K562 (cell line): Measurements from ENCODE around the gene NOA1. TPM values are rescaled to one million over a fixed set of nuclear protein-coding genes. Genes with fewer than 3 reads are reported as not detected.

Source experiments
- ARHGAP35 ChIP-seq: fragments of 450-650 bp; IDR thresholded peaks from 2 replicates; pipeline ENCODE4 v1.6.1; 2018; ENCODE audit not compliant: partially characterized antibody
- COPS2 ChIP-seq: fragments of 450-650 bp; conservative IDR thresholded peaks from 2 replicates; pipeline ENCODE4 v1.6.1; 2016; ENCODE audit warnings: mild to moderate bottlenecking, moderate library complexity
- EGR1 ChIP-seq: fragments of 450-650 bp; conservative IDR thresholded peaks from 2 replicates; pipeline ENCODE4 v1.6.1; 2017; ENCODE audit warnings: mild to moderate bottlenecking
- ESRRA ChIP-seq: fragments of 450-650 bp; IDR thresholded peaks from 2 replicates; pipeline ENCODE4 v1.6.1; 2014; ENCODE audit warnings: low read depth, mild to moderate bottlenecking, moderate library complexity, borderline replicate concordance
- KAT7 ChIP-seq: sonication (generic); formaldehyde crosslinking; IDR thresholded peaks from 2 replicates; pipeline ENCODE4 v1.8.0; 2022; ENCODE audit warnings: missing genetic modification reagents, mild to moderate bottlenecking, borderline replicate concordance
- MNT ChIP-seq, 2 experiments: fragments of 450-650 bp; conservative IDR thresholded peaks; 2 replicates each; pipeline ENCODE4 v1.6.1; 2017; ENCODE audit warnings: mild to moderate bottlenecking in 2 of 2, moderate library complexity in 2 of 2
- MTA1 ChIP-seq: fragments of 450-650 bp; IDR thresholded peaks from 2 replicates; pipeline ENCODE4 v1.6.1; 2017; ENCODE audit warnings: borderline replicate concordance
- NR2C1 ChIP-seq, 2 experiments: fragments of 450-650 bp; IDR thresholded peaks; 2 replicates each; pipeline ENCODE4 v1.6.1; 2017; ENCODE audit warnings: mild to moderate bottlenecking in 2 of 2, antibody characterized with exemption in 1 of 2, inconsistent platforms in 1 of 2, missing compliant biosample characterization in 1 of 2, missing genetic modification characterization in 1 of 2
- NR2C2 ChIP-seq, 2 experiments: fragments of 200-800 bp in 1 of 2; sonication (Bioruptor generic) in 1 of 2; sonication (generic) in 1 of 2; formaldehyde crosslinking in 1 of 2; IDR thresholded peaks; 2 replicates each; pipeline versions ENCODE4 v1.6.1 to v1.8.0; 2016 to 2022; ENCODE audit warnings: mild to moderate bottlenecking in 1 of 2, missing compliant biosample characterization in 1 of 2, missing genetic modification characterization in 1 of 2, missing genetic modification reagents in 1 of 2
- SMARCA4 ChIP-seq: fragments of 450-650 bp; IDR thresholded peaks from 2 replicates; pipeline ENCODE4 v1.6.1; 2016
- TBL1XR1 ChIP-seq, 2 experiments: IDR thresholded peaks; 2 replicates each; pipeline ENCODE4 v1.6.1; 2012; ENCODE audit warnings: improper control_type of control experiment in 2 of 2, low read length in 2 of 2, mild to moderate bottlenecking in 1 of 2
- ZBTB11 ChIP-seq, 3 experiments: fragments of 200-800 bp in 1 of 3; fragments of 250-450 bp in 1 of 3; fragments of 450-650 bp in 1 of 3; sonication (Bioruptor Pico) in 1 of 3; sonication (Bioruptor generic) in 1 of 3; formaldehyde crosslinking in 1 of 3; IDR thresholded peaks; 2 replicates each; pipeline versions ENCODE4 v1.6.1 to v1.8.0; 2016 to 2022; ENCODE audit warnings: mild to moderate bottlenecking in 2 of 3, missing genetic modification characterization in 2 of 3, missing compliant biosample characterization in 1 of 3, moderate library complexity in 1 of 3
- polyA plus RNA-seq, 8 experiments: library from polyadenylated mRNA; depleted of rRNA in 4 of 8; stranded (reverse) in 5 of 8; unstranded in 3 of 8; fragments of >200 nt; fragmentation: Nextera tagmentation in 2 of 8; fragmentation: Illumina TruSeq in 1 of 8; extraction: Ambion mirVana in 2 of 8; extraction: Trizol in 1 of 8; gene quantifications; 2 replicates each; pipeline versions ENCODE4 v1.2.1 to v1.2.3, GENCODE V29; 2011 to 2014; ENCODE audit warnings: inconsistent platforms in 1 of 8, missing spikeins in 1 of 8
- total RNA-seq, 7 experiments: library from RNA; depleted of rRNA in 6 of 7; stranded (reverse); fragments of >200 nt in 6 of 7; fragmentation: Illumina TruSeq in 2 of 7; extraction: Trizol in 2 of 7; gene quantifications; 2 replicates each; pipeline versions ENCODE4 v1.2.1 to v1.2.3, GENCODE V29; 2011 to 2021; ENCODE audit warnings: low replicate concordance in 1 of 7
- TF ChIP-seq, protein P1 (sequence below): sonication (generic); formaldehyde crosslinking; IDR thresholded peaks from 2 replicates; pipeline ENCODE4 v1.8.1; 2023; ENCODE audit warnings: mild to moderate bottlenecking, missing genetic modification reagents
- TF ChIP-seq, protein P2 (sequence below): sonication (generic); formaldehyde crosslinking; IDR thresholded peaks from 2 replicates; pipeline ENCODE4 v1.8.0; 2023; ENCODE audit warnings: mild to moderate bottlenecking, missing genetic modification reagents
- TF ChIP-seq, protein P3 (sequence below): sonication (generic); formaldehyde crosslinking; IDR thresholded peaks from 2 replicates; pipeline ENCODE4 v1.9.0; 2022; ENCODE audit warnings: mild to moderate bottlenecking, missing genetic modification reagents

The NOA1 gene
- total and polyA plus RNA-seq, 9 of the 15 experiments (the other 6 are each of a cell fraction or from before 2014, with no cell fraction given) = 2.6 to 26.6 (median 16.7) TPM

- peak in 1 of 2 experiments; percentile 9; a peak in 2 of 4 replicates for TF ChIP-seq MNT (conservative IDR thresholded peaks at IDR 0.05)
- TF ChIP-seq MTA1 = peak; percentile 92; the same call in 1 of the 2 replicates
- TF ChIP-seq NR2C1 (IDR thresholded peaks at IDR 0.05) = peak; percentile 87
- peak; percentile 87 for TF ChIP-seq NR2C1 (tag; IDR thresholded peaks at IDR 0.05)
- TF ChIP-seq, protein P1, sequence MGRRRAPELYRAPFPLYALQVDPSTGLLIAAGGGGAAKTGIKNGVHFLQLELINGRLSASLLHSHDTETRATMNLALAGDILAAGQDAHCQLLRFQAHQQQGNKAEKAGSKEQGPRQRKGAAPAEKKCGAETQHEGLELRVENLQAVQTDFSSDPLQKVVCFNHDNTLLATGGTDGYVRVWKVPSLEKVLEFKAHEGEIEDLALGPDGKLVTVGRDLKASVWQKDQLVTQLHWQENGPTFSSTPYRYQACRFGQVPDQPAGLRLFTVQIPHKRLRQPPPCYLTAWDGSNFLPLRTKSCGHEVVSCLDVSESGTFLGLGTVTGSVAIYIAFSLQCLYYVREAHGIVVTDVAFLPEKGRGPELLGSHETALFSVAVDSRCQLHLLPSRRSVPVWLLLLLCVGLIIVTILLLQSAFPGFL (CRISPR knock-in tag) = no peak
- TF ChIP-seq, protein P2, sequence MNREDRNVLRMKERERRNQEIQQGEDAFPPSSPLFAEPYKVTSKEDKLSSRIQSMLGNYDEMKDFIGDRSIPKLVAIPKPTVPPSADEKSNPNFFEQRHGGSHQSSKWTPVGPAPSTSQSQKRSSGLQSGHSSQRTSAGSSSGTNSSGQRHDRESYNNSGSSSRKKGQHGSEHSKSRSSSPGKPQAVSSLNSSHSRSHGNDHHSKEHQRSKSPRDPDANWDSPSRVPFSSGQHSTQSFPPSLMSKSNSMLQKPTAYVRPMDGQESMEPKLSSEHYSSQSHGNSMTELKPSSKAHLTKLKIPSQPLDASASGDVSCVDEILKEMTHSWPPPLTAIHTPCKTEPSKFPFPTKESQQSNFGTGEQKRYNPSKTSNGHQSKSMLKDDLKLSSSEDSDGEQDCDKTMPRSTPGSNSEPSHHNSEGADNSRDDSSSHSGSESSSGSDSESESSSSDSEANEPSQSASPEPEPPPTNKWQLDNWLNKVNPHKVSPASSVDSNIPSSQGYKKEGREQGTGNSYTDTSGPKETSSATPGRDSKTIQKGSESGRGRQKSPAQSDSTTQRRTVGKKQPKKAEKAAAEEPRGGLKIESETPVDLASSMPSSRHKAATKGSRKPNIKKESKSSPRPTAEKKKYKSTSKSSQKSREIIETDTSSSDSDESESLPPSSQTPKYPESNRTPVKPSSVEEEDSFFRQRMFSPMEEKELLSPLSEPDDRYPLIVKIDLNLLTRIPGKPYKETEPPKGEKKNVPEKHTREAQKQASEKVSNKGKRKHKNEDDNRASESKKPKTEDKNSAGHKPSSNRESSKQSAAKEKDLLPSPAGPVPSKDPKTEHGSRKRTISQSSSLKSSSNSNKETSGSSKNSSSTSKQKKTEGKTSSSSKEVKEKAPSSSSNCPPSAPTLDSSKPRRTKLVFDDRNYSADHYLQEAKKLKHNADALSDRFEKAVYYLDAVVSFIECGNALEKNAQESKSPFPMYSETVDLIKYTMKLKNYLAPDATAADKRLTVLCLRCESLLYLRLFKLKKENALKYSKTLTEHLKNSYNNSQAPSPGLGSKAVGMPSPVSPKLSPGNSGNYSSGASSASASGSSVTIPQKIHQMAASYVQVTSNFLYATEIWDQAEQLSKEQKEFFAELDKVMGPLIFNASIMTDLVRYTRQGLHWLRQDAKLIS = 0 out of 2 replicates have a peak, but pooled peaks have one; percentile 39
- peak in 1 of 3 experiments; percentile 53; a peak in 2 of 6 replicates for TF ChIP-seq ZBTB11 (CRISPR knock-in tag; IDR thresholded peaks at IDR 0.05)
- TF ChIP-seq NR2C2 (CRISPR knock-in tag; IDR thresholded peaks at IDR 0.05) = peak; percentile 61; the same call in 1 of the 2 replicates
- peak; percentile 95 for TF ChIP-seq NR2C2 (tag; IDR thresholded peaks at IDR 0.05)
- no peak for TF ChIP-seq KAT7
- TF ChIP-seq SMARCA4 = 0 out of 2 replicates have a peak, but pooled peaks have one; percentile 17
- peak in 1 of 2 experiments; percentile 39; a peak in 1 of 4 replicates for TF ChIP-seq TBL1XR1 (IDR thresholded peaks at IDR 0.05; ENCODE audit: low read length in 2 of 2)
- no peak for TF ChIP-seq COPS2
- TF ChIP-seq EGR1 = peak; percentile 42
- TF ChIP-seq ESRRA = peak; percentile 70; the same call in 1 of the 2 replicates
- TF ChIP-seq ARHGAP35 = no peak
- TF ChIP-seq, protein P3, sequence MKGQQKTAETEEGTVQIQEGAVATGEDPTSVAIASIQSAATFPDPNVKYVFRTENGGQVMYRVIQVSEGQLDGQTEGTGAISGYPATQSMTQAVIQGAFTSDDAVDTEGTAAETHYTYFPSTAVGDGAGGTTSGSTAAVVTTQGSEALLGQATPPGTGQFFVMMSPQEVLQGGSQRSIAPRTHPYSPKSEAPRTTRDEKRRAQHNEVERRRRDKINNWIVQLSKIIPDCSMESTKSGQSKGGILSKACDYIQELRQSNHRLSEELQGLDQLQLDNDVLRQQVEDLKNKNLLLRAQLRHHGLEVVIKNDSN = peak; percentile 45
Observed at GRCh38 chr4:56978750-56979303, 1.4 kb upstream of the NOA1 start, which contains the start of gene POLR2B (continued).
